ENCODE data around the gene CHRM4.

Gene CHRM4

DNA sequence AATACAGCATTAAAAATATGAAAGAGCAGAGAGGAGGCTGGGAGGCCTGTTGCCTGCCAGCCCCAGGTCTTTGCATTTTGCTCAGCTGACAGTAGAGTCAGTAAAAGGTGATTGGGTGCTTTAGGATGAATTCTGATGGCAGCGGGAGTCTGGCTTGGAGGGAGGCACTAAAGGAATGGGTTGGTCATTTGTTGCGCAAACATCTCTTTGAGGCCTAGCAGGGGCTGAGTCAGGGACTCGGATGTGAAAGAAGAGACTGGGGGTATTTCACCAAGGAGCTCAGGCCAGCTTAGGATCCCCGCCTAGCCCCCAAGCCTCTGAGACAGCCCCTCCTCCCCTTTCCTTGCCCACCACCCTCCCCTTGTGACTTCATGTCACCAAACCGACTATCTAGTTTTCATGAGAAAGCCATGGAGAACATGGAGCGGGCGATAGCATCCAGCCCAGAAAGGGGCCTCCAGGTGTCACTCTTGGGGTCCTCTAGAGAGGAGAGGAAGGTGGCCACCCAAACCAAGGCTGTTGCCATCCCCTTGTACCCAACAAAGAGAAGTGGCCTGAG lies 34.6 kb downstream of the CHRM4 start:
- no peak for DNase-seq (ENCODE audit: low read depth)
- TF ChIP-seq, protein P1, sequence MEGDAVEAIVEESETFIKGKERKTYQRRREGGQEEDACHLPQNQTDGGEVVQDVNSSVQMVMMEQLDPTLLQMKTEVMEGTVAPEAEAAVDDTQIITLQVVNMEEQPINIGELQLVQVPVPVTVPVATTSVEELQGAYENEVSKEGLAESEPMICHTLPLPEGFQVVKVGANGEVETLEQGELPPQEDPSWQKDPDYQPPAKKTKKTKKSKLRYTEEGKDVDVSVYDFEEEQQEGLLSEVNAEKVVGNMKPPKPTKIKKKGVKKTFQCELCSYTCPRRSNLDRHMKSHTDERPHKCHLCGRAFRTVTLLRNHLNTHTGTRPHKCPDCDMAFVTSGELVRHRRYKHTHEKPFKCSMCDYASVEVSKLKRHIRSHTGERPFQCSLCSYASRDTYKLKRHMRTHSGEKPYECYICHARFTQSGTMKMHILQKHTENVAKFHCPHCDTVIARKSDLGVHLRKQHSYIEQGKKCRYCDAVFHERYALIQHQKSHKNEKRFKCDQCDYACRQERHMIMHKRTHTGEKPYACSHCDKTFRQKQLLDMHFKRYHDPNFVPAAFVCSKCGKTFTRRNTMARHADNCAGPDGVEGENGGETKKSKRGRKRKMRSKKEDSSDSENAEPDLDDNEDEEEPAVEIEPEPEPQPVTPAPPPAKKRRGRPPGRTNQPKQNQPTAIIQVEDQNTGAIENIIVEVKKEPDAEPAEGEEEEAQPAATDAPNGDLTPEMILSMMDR (IDR thresholded peaks at IDR 0.05; ENCODE audit: control insufficient read depth, extremely low read depth, insufficient read depth), result no peak

DNA sequence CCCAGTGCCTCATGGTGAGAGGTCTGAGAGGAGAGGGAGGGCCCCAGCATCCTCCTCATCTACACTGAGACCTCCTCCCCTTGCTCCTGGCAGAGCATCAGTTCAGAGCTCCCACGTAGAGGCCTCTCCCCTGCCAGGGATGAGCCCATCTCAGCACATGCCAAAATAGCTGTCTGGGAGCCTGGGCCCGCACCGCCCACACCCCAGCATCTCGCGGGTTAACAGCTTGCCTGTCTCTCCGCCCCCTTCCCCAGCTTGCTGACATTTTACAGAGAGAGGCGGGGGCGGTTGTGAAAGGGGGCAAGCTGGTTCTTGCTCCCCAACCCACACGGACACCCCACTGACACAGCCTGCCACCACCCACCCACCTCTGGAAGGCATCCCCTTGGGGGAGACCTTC lies 37.9 kb downstream of the CHRM4 start:
- TF ChIP-seq, protein P1 (IDR thresholded peaks at IDR 0.05; ENCODE audit: control insufficient read depth, extremely low read depth, insufficient read depth), result no peak
- H3K4me3 ChIP-seq (ENCODE audit: low read depth, low read length), result no peak overlapping the region
- DNase-seq (ENCODE audit: low read depth), result no peak

More for the DNA sequence above, 34.6 kb downstream of the CHRM4 start:
- H3K4me3 ChIP-seq (ENCODE audit: low read depth, low read length), result no peak overlapping the region

DNA sequence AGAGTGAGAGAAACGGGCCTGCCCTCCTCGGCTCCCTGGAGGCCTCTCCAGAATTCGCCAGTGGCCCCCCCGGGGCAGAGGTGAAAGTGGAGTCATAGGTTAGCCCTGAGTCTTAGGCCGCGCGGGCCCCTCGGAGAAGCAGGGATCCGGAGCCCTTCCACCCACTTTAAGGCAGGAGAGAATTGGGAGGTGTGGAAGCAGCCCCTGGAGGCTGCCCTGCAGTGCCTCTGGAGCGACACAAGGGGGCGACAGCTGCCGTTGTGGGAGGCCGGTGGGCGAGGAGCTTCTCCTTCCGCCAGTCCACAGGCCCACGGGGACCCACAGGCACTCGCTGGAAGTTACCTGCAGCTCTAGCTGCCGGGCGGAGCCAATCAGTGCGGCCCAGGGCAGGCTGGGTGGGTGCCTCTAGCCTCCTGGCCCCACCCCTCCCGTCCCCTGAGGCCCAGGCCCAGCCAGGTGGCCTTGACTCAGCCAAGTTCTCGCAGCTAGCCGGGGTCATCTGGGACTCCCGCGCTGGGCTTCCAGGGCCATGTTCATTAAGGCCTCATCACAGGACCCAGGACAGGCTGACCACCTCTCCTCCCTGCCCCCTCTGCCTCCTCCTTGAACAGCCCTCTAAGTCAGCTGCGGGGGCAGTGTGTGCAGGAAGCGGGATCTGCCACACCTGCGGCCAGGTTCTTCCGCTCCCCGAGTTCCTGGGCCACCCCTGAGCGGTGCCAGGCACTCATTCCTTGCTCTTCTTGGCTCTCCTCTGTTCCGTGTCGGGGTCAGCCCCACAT lies 39.3 kb downstream of the CHRM4 start:
- TF ChIP-seq, protein P1 (IDR thresholded peaks at IDR 0.05; ENCODE audit: control insufficient read depth, extremely low read depth, insufficient read depth), result peak; percentile 44
- H3K4me3 ChIP-seq (ENCODE audit: low read depth, low read length), result no peak overlapping the region
- DNase-seq (ENCODE audit: low read depth), result no peak

DNA sequence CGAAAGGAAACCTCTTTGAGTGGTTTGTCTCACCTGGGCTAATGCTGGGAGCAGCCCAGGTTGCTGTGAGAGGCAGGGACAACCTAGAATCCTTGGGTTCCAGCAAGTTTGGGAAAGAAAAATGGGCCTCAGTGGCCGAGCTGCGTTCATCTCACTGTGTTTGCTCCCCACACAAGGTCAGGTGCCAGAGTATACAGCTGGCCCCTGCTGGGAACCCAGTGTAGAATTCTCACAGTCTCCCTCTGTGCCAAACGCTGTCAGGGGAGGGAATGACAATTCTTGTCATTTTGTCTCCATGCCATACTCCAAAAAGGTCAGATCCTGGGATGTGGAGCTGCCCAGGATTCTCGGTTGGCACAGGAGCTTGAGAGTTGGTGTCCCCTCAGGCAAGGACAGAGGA lies 40.0 kb downstream of the CHRM4 start:
- no peak overlapping the region for H3K4me3 ChIP-seq (ENCODE audit: low read depth, low read length)
- TF ChIP-seq, protein P1 (IDR thresholded peaks at IDR 0.05; ENCODE audit: control insufficient read depth, extremely low read depth, insufficient read depth), result no peak

DNA sequence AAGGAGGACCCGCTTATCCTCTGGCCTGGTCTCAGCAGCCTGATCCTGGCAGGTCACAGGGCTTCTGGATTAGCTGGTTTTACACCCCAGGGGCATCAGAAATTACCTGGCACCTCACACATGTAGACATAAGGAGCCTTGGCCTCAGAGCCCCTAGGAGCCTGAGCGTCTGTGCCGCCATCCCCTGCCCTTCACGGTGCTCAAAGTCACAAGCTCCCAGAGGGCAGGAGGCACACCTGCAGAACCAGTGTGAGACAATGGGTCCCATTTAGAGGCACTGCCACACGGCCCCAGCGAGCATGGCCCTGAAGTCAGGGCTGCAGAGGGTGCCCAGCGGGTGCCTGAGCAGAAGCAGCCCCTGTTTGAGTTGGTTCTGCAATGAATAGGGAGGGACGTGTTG lies 40.4 kb downstream of the CHRM4 start:
- H3K4me3 ChIP-seq (ENCODE audit: low read depth, low read length), result no peak overlapping the region
- TF ChIP-seq, protein P1 (IDR thresholded peaks at IDR 0.05; ENCODE audit: control insufficient read depth, extremely low read depth, insufficient read depth), result no peak

More for the DNA sequence above, 40.0 kb downstream of the CHRM4 start:
- no peak for DNase-seq (ENCODE audit: low read depth)

DNA sequence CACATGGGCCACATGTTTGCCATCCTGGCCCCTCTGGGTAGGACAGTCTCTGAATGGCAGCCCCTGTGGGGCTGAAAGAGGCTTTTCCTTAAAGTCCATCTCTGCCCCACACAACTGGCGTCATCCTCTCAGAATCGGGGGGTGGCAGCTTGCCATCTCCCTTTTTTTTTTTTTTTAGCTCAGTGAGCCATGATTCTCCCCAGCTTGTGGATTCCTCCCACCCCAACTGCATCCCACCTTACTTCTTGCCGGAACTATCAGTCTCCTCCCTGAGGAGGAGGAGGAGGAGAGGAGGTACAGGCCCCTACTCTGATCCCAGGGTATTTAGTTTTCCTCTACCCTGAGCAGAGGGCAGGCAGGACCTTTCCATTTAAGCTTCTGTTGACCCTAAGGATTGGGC lies 40.9 kb downstream of the CHRM4 start:
- no peak overlapping the region for H3K4me3 ChIP-seq (ENCODE audit: low read depth, low read length)
- DNase-seq (ENCODE audit: low read depth), result no peak
- TF ChIP-seq, protein P1 (IDR thresholded peaks at IDR 0.05; ENCODE audit: control insufficient read depth, extremely low read depth, insufficient read depth), result no peak

More for the DNA sequence above, 40.4 kb downstream of the CHRM4 start:
- no peak for DNase-seq (ENCODE audit: low read depth)
